Measurements from ENCODE around the gene TMEM130.

DNA sequence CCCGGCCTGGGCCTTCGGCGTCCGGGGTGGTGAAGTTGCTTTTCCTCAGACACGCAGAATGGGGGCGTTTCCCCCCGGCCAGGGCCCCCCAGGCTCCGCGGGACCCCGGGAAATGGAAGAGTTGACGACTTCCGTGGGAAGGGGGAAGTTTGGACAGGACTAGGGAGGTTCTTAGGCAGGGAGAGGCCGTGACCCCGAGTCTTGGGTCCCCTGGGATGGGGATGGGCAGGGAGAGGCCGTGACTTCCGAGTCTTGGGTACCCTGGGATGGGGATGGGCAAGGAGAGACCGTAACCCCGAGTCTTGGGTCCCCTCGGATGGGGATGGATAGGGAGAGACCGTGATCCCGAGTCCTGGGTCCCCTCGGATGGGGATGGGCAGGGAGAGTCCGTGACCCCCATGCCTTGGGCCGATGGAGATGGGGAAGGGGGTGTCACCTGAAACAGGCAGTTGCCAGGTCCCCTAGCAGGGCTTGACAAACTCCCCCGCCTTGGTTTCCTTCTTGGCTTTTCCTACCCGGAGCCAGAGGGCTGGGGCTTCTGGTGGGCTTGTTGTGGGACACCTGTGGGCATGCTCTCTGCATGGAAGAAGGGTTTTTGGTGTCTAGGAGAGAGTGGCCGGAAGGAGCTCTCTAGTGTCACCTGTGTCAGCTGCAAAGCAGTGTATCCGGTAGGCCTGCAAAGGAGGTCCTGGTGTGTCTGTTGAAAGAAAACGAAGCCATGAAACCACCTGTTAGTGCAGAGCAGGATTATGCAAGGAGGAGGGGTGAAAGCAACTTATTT, 9.6 kb upstream of the TMEM130 start:
- TF ChIP-seq, protein P1, sequence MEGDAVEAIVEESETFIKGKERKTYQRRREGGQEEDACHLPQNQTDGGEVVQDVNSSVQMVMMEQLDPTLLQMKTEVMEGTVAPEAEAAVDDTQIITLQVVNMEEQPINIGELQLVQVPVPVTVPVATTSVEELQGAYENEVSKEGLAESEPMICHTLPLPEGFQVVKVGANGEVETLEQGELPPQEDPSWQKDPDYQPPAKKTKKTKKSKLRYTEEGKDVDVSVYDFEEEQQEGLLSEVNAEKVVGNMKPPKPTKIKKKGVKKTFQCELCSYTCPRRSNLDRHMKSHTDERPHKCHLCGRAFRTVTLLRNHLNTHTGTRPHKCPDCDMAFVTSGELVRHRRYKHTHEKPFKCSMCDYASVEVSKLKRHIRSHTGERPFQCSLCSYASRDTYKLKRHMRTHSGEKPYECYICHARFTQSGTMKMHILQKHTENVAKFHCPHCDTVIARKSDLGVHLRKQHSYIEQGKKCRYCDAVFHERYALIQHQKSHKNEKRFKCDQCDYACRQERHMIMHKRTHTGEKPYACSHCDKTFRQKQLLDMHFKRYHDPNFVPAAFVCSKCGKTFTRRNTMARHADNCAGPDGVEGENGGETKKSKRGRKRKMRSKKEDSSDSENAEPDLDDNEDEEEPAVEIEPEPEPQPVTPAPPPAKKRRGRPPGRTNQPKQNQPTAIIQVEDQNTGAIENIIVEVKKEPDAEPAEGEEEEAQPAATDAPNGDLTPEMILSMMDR (IDR thresholded peaks at IDR 0.05), result peak in 1 of 6 experiments; percentile 4
- no peak for TF ChIP-seq EP300 (IDR thresholded peaks at IDR 0.05)

All from upper lobe of left lung (tissue), 4 donors.